GM06990 (cell line): ENCODE results near the gene SLC12A2.
A peak's percentile ranks its signal among the peaks of the same experiment; 100 is the strongest.

Experiments
- DNase-seq: peaks from one replicate; pipeline ENCODE4 v3.0.0-alpha.2; 2011; ENCODE audit not compliant: insufficient read length; ENCODE audit errors: extremely low read depth
- H3K27me3 ChIP-seq: replicated peaks from 2 replicates; pipeline ENCODE4 v1.6.0; 2011; ENCODE audit warnings: low read length; ENCODE audit not compliant: control insufficient read depth, insufficient read depth
- H3K36me3 ChIP-seq: 2 replicates; pipeline ENCODE4 v1.5.1; 2011; ENCODE audit warnings: low read length; ENCODE audit not compliant: control insufficient read depth, insufficient read depth
- H3K4me3 ChIP-seq: replicated peaks from 2 replicates; pipeline ENCODE4 v1.5.1; 2011; ENCODE audit warnings: low read depth, mild to moderate bottlenecking, control low read depth, low read length
- TF ChIP-seq, protein P1 (sequence below): IDR thresholded peaks from 2 replicates; pipeline ENCODE4 v1.5.1; 2011; ENCODE audit warnings: low read length, control low read depth, mild to moderate bottlenecking, inconsistent platforms; ENCODE audit not compliant: insufficient read depth, poor library complexity, severe bottlenecking

Gene SLC12A2

GRCh38 chr5:128083033-128083810, at the start of gene SLC12A2:
SLC12A2 (plus strand) TSS chr5:128083766; CDS start chr5:128083955, 189 bp downstream.
- Histone ChIP-seq H3K27me3 (no peaks in the 10 kb centered on the region), H3K4me3 (peak within 1 kb of the TSS; percentile 79), H3K36me3 (no peaks in the 10 kb centered on the region)
- DNase-seq, result peak; percentile 95
- TF ChIP-seq, protein P1, sequence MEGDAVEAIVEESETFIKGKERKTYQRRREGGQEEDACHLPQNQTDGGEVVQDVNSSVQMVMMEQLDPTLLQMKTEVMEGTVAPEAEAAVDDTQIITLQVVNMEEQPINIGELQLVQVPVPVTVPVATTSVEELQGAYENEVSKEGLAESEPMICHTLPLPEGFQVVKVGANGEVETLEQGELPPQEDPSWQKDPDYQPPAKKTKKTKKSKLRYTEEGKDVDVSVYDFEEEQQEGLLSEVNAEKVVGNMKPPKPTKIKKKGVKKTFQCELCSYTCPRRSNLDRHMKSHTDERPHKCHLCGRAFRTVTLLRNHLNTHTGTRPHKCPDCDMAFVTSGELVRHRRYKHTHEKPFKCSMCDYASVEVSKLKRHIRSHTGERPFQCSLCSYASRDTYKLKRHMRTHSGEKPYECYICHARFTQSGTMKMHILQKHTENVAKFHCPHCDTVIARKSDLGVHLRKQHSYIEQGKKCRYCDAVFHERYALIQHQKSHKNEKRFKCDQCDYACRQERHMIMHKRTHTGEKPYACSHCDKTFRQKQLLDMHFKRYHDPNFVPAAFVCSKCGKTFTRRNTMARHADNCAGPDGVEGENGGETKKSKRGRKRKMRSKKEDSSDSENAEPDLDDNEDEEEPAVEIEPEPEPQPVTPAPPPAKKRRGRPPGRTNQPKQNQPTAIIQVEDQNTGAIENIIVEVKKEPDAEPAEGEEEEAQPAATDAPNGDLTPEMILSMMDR, result no peak

- Histone ChIP-seq H3K4me3 (no peak overlapping the region), H3K27me3 (no peaks in the 10 kb centered on the region), H3K36me3 (no peaks in the 10 kb centered on the region; the same call in none of the 2 replicates)
- TF ChIP-seq, protein P1, result no peak
- no peak for DNase-seq
These were observed 47.9 kb upstream of the SLC12A2 start for GRCh38 chr5:128035689-128036088.

GRCh38 chr5:128036950-128037349, 46.6 kb upstream of the SLC12A2 start:
- no peaks in the 10 kb centered on the region; the same call in 1 of the 2 replicates for H3K36me3 ChIP-seq
- DNase-seq, result no peak
- no peaks in the 10 kb centered on the region for H3K27me3 ChIP-seq
- TF ChIP-seq, protein P1, result no peak
- no peak overlapping the region for H3K4me3 ChIP-seq

- H3K36me3 ChIP-seq, result no peaks in the 10 kb centered on the region; the same call in 1 of the 2 replicates
- DNase-seq, result no peak
- H3K4me3 ChIP-seq, result no peak overlapping the region
- no peaks in the 10 kb centered on the region for H3K27me3 ChIP-seq
- TF ChIP-seq, protein P1, result no peak
These were observed 44.9 kb upstream of the SLC12A2 start for GRCh38 chr5:128038643-128039042.

DNA sequence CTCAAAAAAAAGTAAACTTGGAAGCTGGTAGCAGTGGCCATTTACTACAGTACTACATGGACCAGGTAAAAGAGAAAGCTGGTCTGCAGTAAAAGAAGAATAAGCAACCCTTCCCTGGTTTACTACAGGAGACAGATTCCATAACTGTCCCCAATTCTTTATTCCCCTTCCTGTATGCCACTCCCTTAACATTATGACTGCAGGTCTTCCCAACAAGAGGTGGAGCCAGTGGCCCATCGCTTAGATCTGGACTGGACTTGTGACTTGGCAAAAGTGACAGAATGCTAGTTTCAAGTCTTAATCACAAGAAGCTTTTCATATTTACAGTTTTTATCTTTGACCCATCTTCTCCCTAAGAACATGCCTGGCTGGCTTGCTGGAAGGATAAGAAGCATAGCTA, 42.6 kb upstream of the SLC12A2 start:
- Histone ChIP-seq H3K4me3 (no peak overlapping the region), H3K27me3 (no peaks in the 10 kb centered on the region), H3K36me3 (no peaks in the 10 kb centered on the region; the same call in none of the 2 replicates)
- TF ChIP-seq, protein P1, result no peak
- no peak for DNase-seq
